ENCODE measurements around the gene SAFB2.

DNA sequence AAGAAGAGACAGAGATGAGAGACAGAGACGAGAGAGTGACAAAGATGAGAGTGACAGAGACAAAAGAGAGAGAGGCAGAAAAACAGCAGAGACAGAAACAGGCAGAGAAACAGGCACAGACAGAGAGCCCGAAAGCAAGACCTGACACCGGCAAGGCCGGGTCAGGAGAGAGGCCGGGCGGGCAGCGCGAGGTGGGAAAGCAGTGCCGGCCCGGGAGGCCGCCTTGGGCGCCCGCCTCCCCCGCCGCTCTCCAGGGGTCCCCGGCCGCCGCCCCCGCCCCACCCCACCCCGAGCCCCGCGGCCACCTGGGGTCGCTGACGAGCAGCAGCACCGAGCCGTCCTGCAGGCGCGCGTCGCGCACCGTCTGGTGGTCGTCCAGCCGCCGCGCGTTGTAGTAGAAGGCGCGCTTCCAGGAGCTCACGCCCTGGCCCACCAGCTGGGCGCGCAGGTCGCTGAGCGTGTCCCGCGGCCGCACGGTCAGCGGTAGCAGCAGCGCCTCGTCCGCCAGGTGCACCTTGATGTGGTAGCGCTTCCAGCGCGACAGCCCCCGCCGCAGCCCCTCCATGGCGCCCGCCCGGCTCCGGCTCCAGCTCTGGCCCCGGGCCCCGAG lies 55.1 kb downstream of the SAFB2 start, which contains the start of gene TINCR:
- TF ChIP-seq POLR2A (IDR thresholded peaks at IDR 0.05; ENCODE audit: low read depth, low read length) (no peak), TAF1 (IDR thresholded peaks at IDR 0.05; ENCODE audit: borderline replicate concordance, low read depth, low read length) (no peak)

All from GM12892 (cell line).